ENCODE data around the gene CERS3.

The CERS3 gene

GRCh38 chr15:100501117-100501516, 27.6 kb downstream of the CERS3 start:
- no peak for DNase-seq (ENCODE audit: low read depth)
- TF ChIP-seq CTCF (IDR thresholded peaks at IDR 0.05; ENCODE audit: low read length, missing control alignments), result no peak
- no peak overlapping the region for H3K4me3 ChIP-seq (replicated peaks; ENCODE audit: low read depth, low read length)

GRCh38 chr15:100500226-100500990, 28.3 kb downstream of the CERS3 start:
- no peak for DNase-seq (ENCODE audit: low read depth)
- no peak for TF ChIP-seq CTCF (IDR thresholded peaks at IDR 0.05; ENCODE audit: low read length, missing control alignments)
- no peak overlapping the region for H3K4me3 ChIP-seq (replicated peaks; ENCODE audit: low read depth, low read length)

GRCh38 chr15:100495861-100496260, 32.9 kb downstream of the CERS3 start:
- no peak for DNase-seq (ENCODE audit: low read depth)
- no peak for TF ChIP-seq CTCF (IDR thresholded peaks at IDR 0.05; ENCODE audit: low read length, missing control alignments)
- no peak overlapping the region for H3K4me3 ChIP-seq (replicated peaks; ENCODE audit: low read depth, low read length)

GRCh38 chr15:100493213-100493612, 35.5 kb downstream of the CERS3 start:
- TF ChIP-seq CTCF (IDR thresholded peaks at IDR 0.05; ENCODE audit: low read length, missing control alignments), result no peak
- no peak overlapping the region for H3K4me3 ChIP-seq (replicated peaks; ENCODE audit: low read depth, low read length)
- DNase-seq (ENCODE audit: low read depth), result no peak

GRCh38 chr15:100484443-100484842, 44.3 kb downstream of the CERS3 start:
- DNase-seq (ENCODE audit: low read depth), result no peak
- no peak for TF ChIP-seq CTCF (IDR thresholded peaks at IDR 0.05; ENCODE audit: low read length, missing control alignments)
- no peak overlapping the region for H3K4me3 ChIP-seq (replicated peaks; ENCODE audit: low read depth, low read length)

- no peak overlapping the region for H3K4me3 ChIP-seq (replicated peaks; ENCODE audit: low read depth, low read length)
- DNase-seq (ENCODE audit: low read depth), result no peak
- TF ChIP-seq CTCF (IDR thresholded peaks at IDR 0.05; ENCODE audit: low read length, missing control alignments), result no peak
These were observed 45.4 kb downstream of the CERS3 start for GRCh38 chr15:100483370-100483769.

- H3K4me3 ChIP-seq (replicated peaks; ENCODE audit: low read depth, low read length), result no peak overlapping the region
- no peak for TF ChIP-seq CTCF (IDR thresholded peaks at IDR 0.05; ENCODE audit: low read length, missing control alignments)
- no peak for DNase-seq (ENCODE audit: low read depth)
These were observed 51.9 kb downstream of the CERS3 start for GRCh38 chr15:100476805-100477204.
